SK-N-SH treated with all-trans-retinoic acid at 6 μM for 48 hours (cell line): ENCODE results near the gene ARHGAP15.

Source experiments
- ATAC-seq: fragments of 200-7000 bp; cut with Tn5 transposase; 3 replicates; pipeline ENCODE4 v1.9.1; 2020; ENCODE audit warnings: mild to moderate bottlenecking, moderate library complexity
- ARNTL ChIP-seq: fragments of 450-650 bp; formaldehyde crosslinking; IDR thresholded peaks from 2 replicates; pipeline ENCODE4 v1.5.0; 2020; ENCODE audit warnings: low read depth, mild to moderate bottlenecking, moderate library complexity, borderline replicate concordance
- BACH2 ChIP-seq: fragments of 250-450 bp; sonication (Bioruptor Pico); IDR thresholded peaks from 2 replicates; pipeline ENCODE4 v1.9.0; 2021; ENCODE audit warnings: mild to moderate bottlenecking, borderline replicate concordance
- CREB5 ChIP-seq: fragments of 250-450 bp; sonication (Bioruptor Pico); IDR thresholded peaks from 2 replicates; pipeline ENCODE4 v1.5.1; 2020; ENCODE audit warnings: low read depth, mild to moderate bottlenecking, moderate library complexity
- CSDC2 ChIP-seq: fragments of 250-450 bp; sonication (Bioruptor Pico); IDR thresholded peaks from 2 replicates; pipeline ENCODE4 v1.5.0; 2020; ENCODE audit warnings: mild to moderate bottlenecking, moderate library complexity
- CSRNP3 ChIP-seq: fragments of 250-450 bp; sonication (Bioruptor Pico); IDR thresholded peaks from 2 replicates; pipeline ENCODE4 v1.5.1; 2021; ENCODE audit warnings: mild to moderate bottlenecking, moderate library complexity
- ESRRG ChIP-seq: fragments of 250-450 bp; sonication (Bioruptor Pico); IDR thresholded peaks from 2 replicates; pipeline ENCODE4 v1.6.1; 2021; ENCODE audit warnings: mild to moderate bottlenecking
- GLIS3 ChIP-seq: fragments of 250-450 bp; sonication (Bioruptor Pico); IDR thresholded peaks from 2 replicates; pipeline ENCODE4 v1.5.0; 2020; ENCODE audit warnings: mild to moderate bottlenecking, moderate library complexity
- ISL1 ChIP-seq: fragments of 250-450 bp; sonication (Bioruptor Pico); IDR thresholded peaks from 2 replicates; pipeline ENCODE4 v2.1.2; 2022; ENCODE audit warnings: mild to moderate bottlenecking, moderate library complexity
- PATZ1 ChIP-seq: fragments of 250-450 bp; sonication (Bioruptor Pico); IDR thresholded peaks from 2 replicates; pipeline ENCODE4 v1.8.0; 2020; ENCODE audit warnings: mild to moderate bottlenecking, moderate library complexity, borderline replicate concordance
- POU6F1 ChIP-seq: fragments of 250-450 bp; sonication (Bioruptor Pico); IDR thresholded peaks from 2 replicates; pipeline ENCODE4 v1.8.0; 2021; ENCODE audit warnings: low read depth, mild to moderate bottlenecking, moderate library complexity, borderline replicate concordance
- PPARA ChIP-seq: fragments of 250-450 bp; sonication (Bioruptor Pico); IDR thresholded peaks from 2 replicates; pipeline ENCODE4 v1.5.0; 2020; ENCODE audit warnings: mild to moderate bottlenecking, borderline replicate concordance
- RARB ChIP-seq: fragments of 250-450 bp; sonication (Bioruptor Pico); IDR thresholded peaks from 2 replicates; pipeline ENCODE4 v1.8.0; 2021; ENCODE audit warnings: mild to moderate bottlenecking, moderate library complexity
- SNAI2 ChIP-seq: fragments of 250-450 bp; sonication (Bioruptor Pico); IDR thresholded peaks from 2 replicates; pipeline ENCODE4 v1.5.0; 2020; ENCODE audit warnings: mild to moderate bottlenecking, moderate library complexity
- TCF4 ChIP-seq: fragments of 250-450 bp; sonication (Bioruptor Pico); IDR thresholded peaks from 2 replicates; pipeline ENCODE4 v1.8.0; 2021; ENCODE audit warnings: mild to moderate bottlenecking, moderate library complexity, borderline replicate concordance
- TOX ChIP-seq: fragments of 250-450 bp; sonication (Bioruptor Pico); IDR thresholded peaks from 2 replicates; pipeline ENCODE4 v1.8.0; 2021; ENCODE audit warnings: mild to moderate bottlenecking, moderate library complexity, borderline replicate concordance
- ZC3H10 ChIP-seq: fragments of 250-450 bp; sonication (Bioruptor Pico); IDR thresholded peaks from 2 replicates; pipeline ENCODE4 v1.5.1; 2021; ENCODE audit warnings: mild to moderate bottlenecking, moderate library complexity
- ZFP3 ChIP-seq: fragments of 250-450 bp; sonication (Bioruptor Pico); IDR thresholded peaks from 2 replicates; pipeline ENCODE4 v1.5.0; 2020; ENCODE audit warnings: mild to moderate bottlenecking, moderate library complexity
- ZNF8 ChIP-seq: fragments of 450-650 bp; formaldehyde crosslinking; IDR thresholded peaks from 2 replicates; pipeline ENCODE4 v1.5.0; 2020; ENCODE audit warnings: mild to moderate bottlenecking, moderate library complexity

Gene ARHGAP15

GRCh38 chr2:143146815-143147530 lies 17.8 kb downstream of the ARHGAP15 start (continued):
- TF ChIP-seq POU6F1 (CRISPR knock-in tag) (no peak), BACH2 (no peak)
- TF ChIP-seq, all 23 proteins: peak for 0

GRCh38 chr2:143148011-143148410 lies 18.8 kb downstream of the ARHGAP15 start:
- TF ChIP-seq CSRNP3 (no peak), ESRRG (CRISPR knock-in tag) (no peak), CSDC2 (no peak), ZFP3 (CRISPR knock-in tag) (no peak), ZC3H10 (CRISPR knock-in tag) (no peak), ISL1 (CRISPR knock-in tag) (no peak), BACH2 (no peak), SNAI2 (CRISPR knock-in tag) (no peak), ARNTL (CRISPR knock-in tag) (no peak), GLIS3 (no peak), POU6F1 (CRISPR knock-in tag) (no peak), TOX (CRISPR knock-in tag) (no peak), CREB5 (CRISPR knock-in tag) (no peak), ZNF8 (CRISPR knock-in tag) (no peak)
- no peak for ATAC-seq

- no peak for ATAC-seq
- no peak for TF ChIP-seq SNAI2 (CRISPR knock-in tag)
- no peak for TF ChIP-seq TCF4 (CRISPR knock-in tag)
Measured at GRCh38 chr2:143148757-143149156, 19.5 kb downstream of the ARHGAP15 start.

DNA sequence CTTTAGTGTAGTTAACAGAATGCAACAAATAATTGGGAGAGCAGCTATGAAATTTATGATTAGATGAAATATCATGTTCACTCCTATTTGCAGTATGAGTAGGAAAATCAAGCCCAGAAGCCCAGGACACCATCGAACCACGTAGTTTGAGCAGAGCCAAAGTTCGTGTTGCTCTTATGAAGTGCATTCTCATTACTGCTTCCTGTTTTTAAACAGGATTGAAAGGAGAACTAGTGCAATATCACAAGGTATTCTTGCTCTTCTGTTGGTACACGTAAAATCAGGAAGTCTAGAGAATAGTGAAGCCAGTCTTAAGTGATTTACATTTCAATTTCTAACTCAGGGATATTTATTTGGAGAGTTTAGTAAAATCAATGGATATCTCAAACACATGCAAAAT lies 21.1 kb downstream of the ARHGAP15 start:
- no peak for ATAC-seq

GRCh38 chr2:143151111-143151752 lies 22.0 kb downstream of the ARHGAP15 start:
- TF ChIP-seq PPARA (CRISPR knock-in tag) (no peak), ZC3H10 (CRISPR knock-in tag) (no peak), CREB5 (CRISPR knock-in tag) (no peak), PATZ1 (CRISPR knock-in tag) (no peak), TOX (CRISPR knock-in tag) (no peak), TCF4 (CRISPR knock-in tag) (no peak), ESRRG (CRISPR knock-in tag) (no peak), ZFP3 (CRISPR knock-in tag) (no peak), CSRNP3 (no peak)
- TF ChIP-seq, all 23 proteins: peak for 0
- ATAC-seq = no peak

More for the DNA sequence above, 21.1 kb downstream of the ARHGAP15 start:
- TF ChIP-seq RARB (CRISPR knock-in tag) (no peak), CREB5 (CRISPR knock-in tag) (no peak)
